ENCODE results near the gene SND1.

DNA sequence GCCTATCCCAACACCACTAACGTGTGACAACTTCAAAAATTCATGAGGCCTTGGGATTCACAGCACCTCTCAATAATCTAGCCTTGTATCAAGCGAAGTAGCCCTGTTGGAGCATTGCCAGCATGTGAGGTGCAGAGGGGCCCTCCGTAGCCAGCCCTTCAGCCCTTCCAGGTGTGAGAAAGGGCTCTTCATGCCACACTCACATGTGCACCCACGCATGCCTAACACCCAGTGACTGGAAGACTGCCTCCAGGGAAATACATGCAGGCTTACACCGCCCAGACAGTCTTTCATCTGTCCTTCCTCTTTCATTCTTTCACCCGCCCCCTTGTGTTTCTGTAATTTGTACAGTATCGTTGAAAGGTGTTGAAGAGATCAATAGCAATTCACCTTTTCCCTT is 353.1 kb downstream of the SND1 start:
- TF ChIP-seq SUZ12 (IDR thresholded peaks at IDR 0.05) = no peak
- TF ChIP-seq ARNT (IDR thresholded peaks at IDR 0.05) = no peak
- TF ChIP-seq HDGF (IDR thresholded peaks at IDR 0.05; ENCODE audit: borderline replicate concordance) = no peak
- no peak for TF ChIP-seq CTBP1 (IDR thresholded peaks at IDR 0.05; ENCODE audit: borderline replicate concordance)
- TF ChIP-seq, protein P1, sequence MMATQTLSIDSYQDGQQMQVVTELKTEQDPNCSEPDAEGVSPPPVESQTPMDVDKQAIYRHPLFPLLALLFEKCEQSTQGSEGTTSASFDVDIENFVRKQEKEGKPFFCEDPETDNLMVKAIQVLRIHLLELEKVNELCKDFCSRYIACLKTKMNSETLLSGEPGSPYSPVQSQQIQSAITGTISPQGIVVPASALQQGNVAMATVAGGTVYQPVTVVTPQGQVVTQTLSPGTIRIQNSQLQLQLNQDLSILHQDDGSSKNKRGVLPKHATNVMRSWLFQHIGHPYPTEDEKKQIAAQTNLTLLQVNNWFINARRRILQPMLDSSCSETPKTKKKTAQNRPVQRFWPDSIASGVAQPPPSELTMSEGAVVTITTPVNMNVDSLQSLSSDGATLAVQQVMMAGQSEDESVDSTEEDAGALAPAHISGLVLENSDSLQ (IDR thresholded peaks at IDR 0.05) = no peak
- no peak for TF ChIP-seq LEF1 (IDR thresholded peaks at IDR 0.05; ENCODE audit: borderline replicate concordance)
- no peak for TF ChIP-seq SP1 (IDR thresholded peaks at IDR 0.05)
- no peak for TF ChIP-seq BHLHE40 (IDR thresholded peaks at IDR 0.05; ENCODE audit: borderline replicate concordance)
- TF ChIP-seq ELF4 (IDR thresholded peaks at IDR 0.05) = no peak
- no peak for TF ChIP-seq FOXM1 (IDR thresholded peaks at IDR 0.05; ENCODE audit: borderline replicate concordance)
